T-helper 1 cell treated with Interleukin-12 subunit alpha and Interleukin-12 subunit beta and Interleukin-4 antibody, amounts not matched to agents 30 ng/mL and 1 ng/mL, for 36 hours (primary cell): ENCODE data around the gene PPFIA3. TPM values are rescaled to one million over a fixed set of nuclear protein-coding genes. Genes with fewer than 3 reads are reported as not detected.

Experiments
- intact Hi-C: fragments of 100-400 bp; cut with micrococcal nuclease; formaldehyde crosslinking; loops from one replicate; pipeline ENCODE4 v1.15.1; 2024
- total RNA-seq: library from RNA; stranded (reverse); gene quantifications from 2 replicates; pipeline ENCODE4 v1.2.3, GENCODE V29; 2022

The PPFIA3 gene
- total RNA-seq, 1 donor from 2014 or later, result 3.5 TPM

DNA sequence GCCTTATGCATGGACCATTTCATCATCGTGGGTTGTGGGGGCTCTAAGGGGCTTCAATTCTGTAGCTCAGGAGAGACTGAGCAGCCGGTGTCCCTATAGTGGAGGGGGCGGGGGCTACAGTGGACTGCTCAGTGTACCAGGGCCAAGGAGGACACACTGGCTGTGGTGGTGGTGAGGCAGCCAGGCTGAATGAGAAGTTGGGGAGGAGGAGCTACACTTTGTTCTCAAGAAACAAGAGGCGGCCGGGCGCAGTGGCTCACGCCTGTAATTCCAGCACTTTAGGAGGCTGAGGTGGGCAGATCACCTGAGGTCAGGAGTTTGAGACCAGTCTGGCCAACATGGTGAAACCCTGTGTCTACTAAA, 27.0 kb downstream of the PPFIA3 start:
- intact Hi-C loops, result loop anchor here (1.0 to 5.0 kb wide), 4 partner anchors 11 to 154 kb away; partner anchors contain the start of genes C19orf73, GYS1, PPFIA3 and RUVBL2

DNA sequence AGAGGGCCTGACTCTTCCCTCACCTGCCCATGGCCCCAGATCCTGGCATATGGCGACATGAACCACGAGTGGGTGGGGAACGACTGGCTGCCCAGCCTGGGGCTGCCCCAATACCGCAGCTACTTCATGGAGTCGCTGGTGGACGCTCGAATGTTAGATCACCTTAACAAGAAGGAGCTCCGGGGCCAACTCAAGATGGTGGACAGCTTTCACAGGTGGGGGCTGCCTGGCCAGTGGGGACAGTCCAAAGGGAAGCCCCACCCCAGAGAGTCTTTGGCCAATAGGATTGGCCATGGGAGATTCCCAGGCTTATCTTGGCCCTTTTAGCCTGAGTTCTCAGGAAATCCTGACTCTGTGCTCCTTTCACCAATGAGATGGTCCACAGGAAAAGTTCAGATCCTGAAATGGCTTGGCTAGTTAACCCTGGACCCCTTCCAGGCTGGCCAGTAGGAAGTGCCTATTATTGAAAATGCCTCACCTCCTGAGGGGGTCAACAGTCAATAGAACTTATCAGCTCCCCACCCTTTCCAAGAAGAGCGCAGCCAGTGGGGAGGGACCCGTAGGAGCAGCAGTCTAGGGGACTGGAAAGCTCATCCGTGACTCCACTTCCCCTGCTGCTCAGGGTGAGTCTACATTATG, 28.8 kb downstream of the PPFIA3 start:
- intact Hi-C loops, result loop anchor here (5.0 kb wide), 1 partner anchor 156 kb away; the partner anchor contains the start of genes GYS1 and RUVBL2

DNA sequence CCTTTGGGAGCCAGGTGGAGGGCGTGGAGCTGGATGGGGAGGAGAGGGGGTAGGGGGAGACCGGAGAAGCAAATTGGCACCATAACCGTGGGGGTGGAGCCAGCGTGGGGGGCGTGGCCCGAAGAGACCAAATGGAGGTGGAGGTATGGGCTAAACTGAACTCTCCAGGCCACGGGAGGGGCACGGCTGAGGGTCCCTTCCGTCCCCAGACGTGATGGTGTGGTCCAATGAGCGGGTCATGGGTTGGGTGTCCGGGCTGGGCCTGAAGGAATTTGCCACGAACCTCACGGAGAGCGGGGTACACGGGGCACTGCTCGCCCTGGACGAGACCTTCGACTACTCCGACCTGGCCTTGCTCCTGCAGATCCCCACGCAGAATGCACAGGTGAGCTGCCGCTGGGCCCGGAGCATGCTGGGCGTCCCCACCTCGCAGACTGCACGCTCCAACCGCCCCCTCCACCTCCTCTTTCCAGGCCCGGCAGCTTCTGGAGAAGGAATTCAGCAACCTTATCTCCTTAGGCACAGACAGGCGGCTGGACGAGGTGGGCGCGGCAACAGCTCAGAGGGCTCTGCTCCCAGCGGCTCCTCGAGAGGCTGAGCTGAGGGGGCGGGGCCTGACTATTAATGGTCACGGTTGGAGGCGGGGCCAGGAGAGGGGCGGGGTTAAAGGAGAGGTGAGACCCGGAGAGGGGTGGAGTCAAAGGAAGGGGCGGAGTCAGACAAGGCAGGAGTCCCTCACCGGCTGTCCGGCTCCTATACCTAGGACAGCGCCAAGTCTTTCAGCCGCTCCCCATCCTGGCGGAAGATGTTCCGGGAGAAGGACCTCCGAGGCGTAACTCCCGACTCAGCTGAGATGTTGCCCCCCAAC, 29.7 kb downstream of the PPFIA3 start:
- intact Hi-C loops, result loop anchor here (1.0 to 5.0 kb wide), 2 partner anchors 21 to 157 kb away; partner anchors contain the start of genes GYS1 and RUVBL2

DNA sequence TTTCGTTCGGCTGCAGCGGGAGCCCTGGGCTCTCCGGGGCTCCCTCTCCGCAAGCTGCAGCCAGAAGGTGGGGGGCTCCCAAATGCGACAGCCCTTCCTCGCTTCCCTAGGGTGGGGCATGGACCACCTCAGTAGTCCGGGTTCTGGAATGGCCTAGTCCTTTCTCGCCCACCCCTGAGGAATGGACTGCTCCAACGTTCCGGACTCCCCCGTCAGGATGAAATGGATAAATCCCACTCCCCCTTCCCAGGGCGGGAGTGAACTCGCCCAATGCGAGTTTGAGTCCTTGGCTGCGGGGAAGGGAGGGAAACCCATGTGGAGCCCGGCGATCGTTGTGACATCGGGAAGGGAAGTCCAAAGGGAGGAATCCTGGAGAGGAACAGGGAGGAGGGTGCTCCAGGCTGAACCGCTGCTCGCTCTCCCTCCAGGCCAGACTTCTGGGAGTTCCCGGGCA, 30.3 kb downstream of the PPFIA3 start:
- intact Hi-C loops, result loop anchor here (1.0 to 5.0 kb wide), 3 partner anchors 21 to 157 kb away; partner anchors contain the start of genes GYS1, RUVBL2 and SNRNP70

DNA sequence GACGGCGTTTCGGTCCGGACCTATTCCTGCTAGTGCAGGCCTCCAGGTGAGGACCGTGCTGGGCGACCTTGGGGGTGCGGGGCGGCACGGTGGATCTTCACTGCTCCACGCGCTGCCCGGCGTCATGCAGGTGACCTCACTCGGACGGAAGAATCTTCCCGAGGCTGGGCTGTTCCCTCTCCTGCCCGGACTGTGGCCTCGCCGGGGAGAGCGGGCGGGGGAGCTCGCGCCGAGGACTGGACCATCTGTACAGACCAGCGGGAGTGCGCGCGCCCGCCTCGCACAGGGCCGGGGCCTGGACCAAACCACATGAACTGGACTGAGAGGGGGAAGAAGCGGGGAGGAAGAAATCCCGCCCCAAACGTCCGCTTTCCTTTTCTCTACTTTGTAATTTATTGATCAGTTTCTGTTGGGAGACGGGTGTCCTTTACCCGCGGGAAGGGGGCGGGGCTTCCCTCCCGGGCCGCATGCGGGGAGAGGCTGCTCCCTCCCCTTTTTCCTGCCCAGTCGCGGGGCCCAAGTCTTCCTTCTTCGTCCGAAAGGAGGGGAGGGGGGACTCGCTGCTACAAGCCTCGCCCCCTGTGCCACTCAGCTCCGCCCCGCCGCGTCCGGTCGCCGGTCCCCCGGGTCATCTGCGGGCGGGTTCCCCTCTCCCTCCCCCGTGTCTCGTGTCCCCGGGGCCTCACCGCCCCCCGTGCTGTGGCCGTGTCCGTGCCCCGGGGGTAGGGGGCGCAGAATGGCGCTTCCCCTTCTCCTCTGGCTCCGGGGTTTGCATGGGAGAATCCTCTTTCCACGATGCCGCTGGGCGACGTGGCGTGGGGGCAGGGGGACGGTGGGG, 31.0 kb downstream of the PPFIA3 start:
- intact Hi-C loops, result loop anchor here (1.0 kb wide), 1 partner anchor 65 kb away; the partner anchor contains the start of gene SNRNP70

DNA sequence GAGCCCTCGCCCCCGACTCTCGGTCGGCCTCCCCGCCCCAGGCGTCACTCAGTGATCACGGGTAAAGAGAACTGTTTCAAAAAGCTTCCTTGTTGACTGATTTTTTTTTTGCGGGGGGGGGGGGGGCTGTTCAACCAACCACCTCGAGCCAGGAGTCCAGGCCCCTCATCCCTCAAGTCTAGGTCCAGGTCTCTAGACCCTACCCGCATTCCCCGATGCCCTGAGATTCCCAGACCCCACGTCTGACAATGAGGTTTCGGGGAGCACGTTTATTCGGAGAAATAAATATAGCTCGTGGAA, 31.6 kb downstream of the PPFIA3 start:
- intact Hi-C loops, result loop anchor here (1.0 kb wide), 1 partner anchor 66 kb away; the partner anchor contains the start of gene SNRNP70

- intact Hi-C loops, result no loop called here
These were observed 32.1 kb downstream of the PPFIA3 start for GRCh38 chr19:49151267-49152118.

DNA sequence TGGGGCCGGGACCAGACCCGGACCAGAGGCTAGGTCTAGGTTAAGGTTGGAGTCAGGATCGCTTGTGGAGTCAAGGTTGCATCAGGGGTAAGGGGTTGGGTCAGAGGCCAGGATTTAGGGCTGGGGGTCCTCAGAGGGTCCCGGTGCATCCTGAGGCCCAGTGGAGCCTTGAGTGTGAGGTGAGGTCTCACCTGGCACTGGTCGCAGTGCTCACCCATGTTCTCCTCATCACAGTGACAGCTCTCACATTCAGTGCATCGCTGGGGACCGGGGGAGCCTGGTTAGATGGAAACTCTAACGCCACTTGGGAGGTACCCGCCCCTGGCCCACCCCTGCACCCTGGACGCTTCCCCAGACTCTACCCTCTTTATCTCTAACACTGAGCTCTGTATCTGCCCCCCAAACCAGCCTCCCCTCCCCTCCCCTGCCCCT, 32.8 kb downstream of the PPFIA3 start:
- intact Hi-C loops, result no loop called here

DNA sequence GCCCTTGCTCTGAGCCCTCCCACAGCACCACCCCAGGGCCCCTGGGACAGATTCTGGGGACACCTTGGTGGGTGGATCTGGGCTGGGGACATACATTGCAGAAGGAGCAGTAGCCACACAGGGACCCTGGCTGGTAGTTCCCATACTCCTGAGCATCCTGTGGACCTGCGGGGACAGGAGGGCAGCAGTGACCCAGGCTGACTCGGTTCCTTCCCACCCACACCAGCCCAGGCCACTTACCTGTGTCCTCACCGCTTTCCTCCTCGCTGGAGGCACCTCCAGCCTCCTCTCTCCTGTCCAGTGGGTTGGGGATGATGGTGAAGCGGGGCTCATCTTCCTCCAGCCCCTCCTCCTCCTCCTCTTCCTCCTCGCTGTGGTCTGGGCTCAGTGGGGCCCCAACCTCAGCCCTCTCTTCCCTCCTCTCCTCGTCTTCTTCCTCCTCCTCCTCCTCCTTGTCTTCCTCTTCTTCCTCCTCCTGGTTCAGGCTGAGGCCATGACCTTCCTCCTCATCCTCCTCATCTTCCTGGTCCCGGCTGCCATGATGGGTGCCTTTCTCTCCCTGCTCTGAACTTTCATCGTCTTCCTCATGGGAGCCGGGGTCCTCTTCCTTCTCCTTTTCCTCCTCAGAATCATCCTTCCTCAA, 33.9 kb downstream of the PPFIA3 start:
- intact Hi-C loops, result no loop called here

DNA sequence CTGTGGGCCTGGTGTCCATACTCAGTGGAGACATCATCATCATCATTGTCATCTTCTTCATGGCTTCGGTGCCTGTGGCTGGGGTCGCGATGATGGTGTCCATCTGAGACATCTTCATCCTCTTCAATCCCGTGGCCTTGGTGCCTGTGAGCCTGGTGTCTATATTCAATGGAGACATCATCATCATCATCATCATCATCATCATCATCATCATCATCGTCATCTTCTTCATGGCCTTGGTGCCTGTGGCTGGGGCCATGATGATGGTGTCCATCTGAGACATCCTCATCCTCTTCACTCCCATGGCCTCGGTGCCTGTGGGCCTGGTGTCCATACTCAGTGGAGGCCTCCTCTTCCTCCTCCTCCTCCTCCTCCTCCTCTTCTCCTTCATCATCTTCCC, 34.9 kb downstream of the PPFIA3 start:
- intact Hi-C loops, result no loop called here

GRCh38 chr19:49155005-49155819, 35.9 kb downstream of the PPFIA3 start, which contains the start of gene HRC:
Gene HRC (minus strand): TSS chr19:49155396. CDS start chr19:49155237, 159 bp downstream.
- intact Hi-C loops, result no loop called here

GRCh38 chr19:49155820-49156346, 36.5 kb downstream of the PPFIA3 start:
- intact Hi-C loops, result no loop called here

DNA sequence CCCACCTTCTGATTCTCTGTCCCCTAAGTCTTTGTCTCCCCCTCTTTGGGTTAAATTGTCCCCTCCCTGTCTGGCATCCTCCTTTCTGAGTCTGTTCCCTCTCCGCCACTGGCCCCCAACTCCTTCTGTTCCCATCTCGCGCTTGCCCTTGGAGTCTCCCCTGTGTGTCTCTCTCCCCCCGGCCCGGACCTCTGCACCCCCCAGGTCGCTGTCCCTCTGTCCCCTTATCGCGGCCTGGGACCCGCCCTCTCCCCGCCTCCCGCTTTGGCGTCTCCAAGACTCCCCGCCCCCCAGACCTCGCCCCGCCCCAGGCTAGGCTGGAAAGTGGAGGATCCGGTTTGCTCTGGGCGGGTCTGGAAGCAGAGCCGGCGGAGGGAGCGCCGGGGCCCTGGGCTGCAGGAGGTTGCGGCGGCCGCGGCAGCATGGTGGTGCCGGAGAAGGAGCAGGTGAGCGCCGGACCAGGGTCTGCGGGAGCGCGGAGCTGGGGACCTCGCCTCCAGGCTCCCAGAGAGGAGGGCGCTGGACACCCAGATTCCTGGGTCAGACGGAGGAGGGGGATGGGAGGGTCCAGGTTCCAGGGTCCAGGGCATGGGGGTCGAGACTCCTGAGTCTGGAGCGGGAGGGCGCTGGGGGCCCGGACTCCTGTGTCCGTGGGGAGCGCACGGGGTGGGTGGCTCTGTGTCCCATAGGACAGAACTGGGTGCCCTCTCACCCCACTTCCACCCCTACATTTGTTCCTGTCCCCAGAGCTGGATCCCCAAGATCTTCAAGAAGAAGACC, 38.3 kb downstream of the PPFIA3 start, which contains the start of gene TRPM4:
TRPM4 (plus strand) TSS at position 348 of the 780 bp plus-strand sequence; CDS start at position 423, 75 bp downstream.
- intact Hi-C loops, result loop anchor here (1.0 kb wide), 1 partner anchor 11 kb away; no protein-coding TSS in a partner anchor

DNA sequence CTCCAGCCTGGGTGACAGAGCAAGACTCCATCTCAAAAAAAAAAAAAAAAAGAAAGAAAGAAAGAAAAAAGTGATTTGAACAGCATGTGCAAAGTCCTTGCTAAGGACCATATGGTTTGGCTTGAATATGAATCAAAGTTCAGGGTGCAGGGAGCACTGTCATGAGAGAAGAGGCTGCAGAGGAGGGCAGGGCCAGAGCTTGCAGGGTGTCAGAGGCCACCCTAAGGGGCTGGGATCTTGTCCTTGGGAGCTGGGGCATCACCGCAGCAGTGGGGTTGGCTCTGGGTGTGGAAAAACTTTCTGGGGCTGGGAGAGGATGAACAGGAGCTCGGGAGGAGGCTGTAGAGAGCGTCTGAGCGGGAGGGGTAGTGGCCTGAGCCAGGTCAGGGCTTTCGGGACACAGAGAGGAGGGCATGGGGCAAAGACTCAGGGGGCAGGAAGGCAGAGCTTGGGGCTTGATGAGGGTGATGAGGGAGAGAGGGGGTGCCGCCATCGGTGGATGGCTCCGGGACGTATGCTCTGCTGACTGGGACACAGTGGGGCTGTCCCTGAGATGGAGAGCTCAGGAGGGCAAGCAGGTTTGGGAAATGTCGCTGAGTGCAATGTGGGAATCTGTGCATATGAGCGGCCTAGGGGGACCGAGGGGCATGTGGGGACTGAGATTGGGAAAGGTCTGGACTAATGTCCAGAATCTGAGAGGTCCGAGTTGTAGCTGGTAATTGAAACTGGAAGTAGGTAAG, 41.3 kb downstream of the PPFIA3 start:
- intact Hi-C loops, result no loop called here

DNA sequence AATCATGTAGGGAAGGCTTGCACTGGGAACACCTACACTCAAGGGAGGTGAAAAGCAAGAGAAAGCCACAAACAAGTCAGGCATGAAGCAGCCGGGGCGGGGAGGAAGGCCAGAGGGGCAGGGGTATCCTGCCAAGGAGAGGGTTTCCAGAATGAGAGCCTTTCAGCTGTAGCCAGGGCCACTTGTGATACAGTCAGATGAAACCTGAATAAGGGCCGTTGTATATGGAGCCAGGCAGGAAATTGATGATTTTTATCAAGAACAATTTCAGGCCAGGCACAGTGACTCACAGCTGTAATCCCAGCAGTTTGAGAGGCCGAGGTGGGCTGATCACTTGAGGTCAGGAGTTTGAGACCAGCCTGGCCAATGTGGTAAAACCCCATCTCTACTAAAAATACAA, 42.6 kb downstream of the PPFIA3 start:
- intact Hi-C loops, result no loop called here

DNA sequence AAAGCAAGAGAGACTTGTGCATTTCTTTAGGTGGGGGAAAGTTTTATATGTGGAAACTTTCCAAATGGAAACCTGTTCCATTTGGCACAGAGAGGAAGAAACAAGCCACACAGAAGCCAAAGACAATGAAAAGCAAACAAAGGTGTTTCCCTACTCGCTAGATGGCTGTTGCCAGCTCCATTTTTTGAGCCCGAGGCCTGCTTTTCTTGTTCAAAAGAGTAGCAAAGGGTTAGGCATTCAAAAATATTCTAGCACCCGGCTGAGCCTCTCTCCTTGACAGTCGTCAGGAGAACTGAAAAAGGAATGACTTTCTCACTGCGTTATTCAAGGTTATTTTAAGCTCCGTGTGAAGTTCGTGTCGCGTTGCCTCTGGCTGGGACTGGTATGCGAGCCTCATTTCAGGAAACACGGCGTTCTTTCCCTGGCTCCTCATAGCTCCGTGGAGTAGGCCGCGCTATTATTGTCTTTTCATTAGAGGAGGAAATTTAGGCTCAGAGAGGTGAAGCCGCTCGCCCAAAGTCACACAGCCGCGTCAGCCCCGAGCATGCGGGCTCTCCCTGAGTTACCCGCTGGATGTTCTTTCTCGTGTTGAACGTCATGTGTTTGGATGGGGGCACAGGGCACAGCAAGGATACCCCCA, 45.9 kb downstream of the PPFIA3 start:
- intact Hi-C loops, result no loop called here
